HepG2 (cell line): ENCODE measurements around the gene PACSIN1. TPM values are rescaled to one million over a fixed set of nuclear protein-coding genes. Genes with fewer than 3 reads are reported as not detected.

Experiments
- BRD4 ChIP-seq: sonication (generic); formaldehyde crosslinking; IDR thresholded peaks from 2 replicates; pipeline ENCODE4 v1.4.0; 2020; ENCODE audit warnings: missing genetic modification reagents
- DDIT3 ChIP-seq: sonication (generic); formaldehyde crosslinking; IDR thresholded peaks from 2 replicates; pipeline ENCODE4 v1.4.0; 2020; ENCODE audit warnings: mild to moderate bottlenecking, missing genetic modification reagents
- HMGA1 ChIP-seq: sonication (generic); formaldehyde crosslinking; conservative IDR thresholded peaks from 2 replicates; pipeline ENCODE4 v1.4.0; 2020; ENCODE audit warnings: missing genetic modification reagents
- KAT8 ChIP-seq: IDR thresholded peaks from 2 replicates; pipeline ENCODE4 v1.6.1; 2016; ENCODE audit warnings: missing genetic modification reagents, missing compliant biosample characterization
- MZF1 ChIP-seq: sonication (generic); formaldehyde crosslinking; IDR thresholded peaks from 2 replicates; pipeline ENCODE4 v1.8.1; 2023; ENCODE audit warnings: mild to moderate bottlenecking, missing genetic modification reagents, borderline replicate concordance
- NR2C2 ChIP-seq: sonication (generic); formaldehyde crosslinking; IDR thresholded peaks from 2 replicates; pipeline ENCODE4 v1.4.0; 2020; ENCODE audit warnings: missing genetic modification reagents, mild to moderate bottlenecking, moderate library complexity, borderline replicate concordance
- PRMT3 ChIP-seq: sonication (generic); formaldehyde crosslinking; IDR thresholded peaks from 2 replicates; pipeline ENCODE4 v1.8.1; 2022; ENCODE audit warnings: low read depth, mild to moderate bottlenecking, moderate library complexity, missing genetic modification reagents, borderline replicate concordance
- THAP8 ChIP-seq: sonication (generic); formaldehyde crosslinking; IDR thresholded peaks from 2 replicates; pipeline ENCODE4 v1.5.1; 2020; ENCODE audit warnings: missing genetic modification reagents, mild to moderate bottlenecking, borderline replicate concordance
- ZMYM4 ChIP-seq: sonication (generic); formaldehyde crosslinking; IDR thresholded peaks from 2 replicates; pipeline ENCODE4 v1.8.1; 2023; ENCODE audit warnings: mild to moderate bottlenecking, missing genetic modification reagents
- ZNF20 ChIP-seq: sonication (generic); formaldehyde crosslinking; IDR thresholded peaks from 2 replicates; pipeline ENCODE4 v1.4.0; 2020; ENCODE audit warnings: mild to moderate bottlenecking, moderate library complexity, missing genetic modification reagents
- ZNF329 ChIP-seq: sonication (generic); formaldehyde crosslinking; IDR thresholded peaks from 2 replicates; pipeline ENCODE4 v1.9.0; 2021; ENCODE audit warnings: low read depth, mild to moderate bottlenecking, missing genetic modification reagents
- ZNF33B ChIP-seq: sonication (generic); formaldehyde crosslinking; IDR thresholded peaks from 2 replicates; pipeline ENCODE4 v1.5.1; 2020; ENCODE audit warnings: mild to moderate bottlenecking, missing genetic modification reagents
- ZNF510 ChIP-seq: sonication (generic); formaldehyde crosslinking; IDR thresholded peaks from 2 replicates; pipeline ENCODE4 v1.4.0; 2020; ENCODE audit warnings: low read depth, mild to moderate bottlenecking, missing genetic modification reagents
- ZNF552 ChIP-seq: sonication (generic); formaldehyde crosslinking; IDR thresholded peaks from 2 replicates; pipeline ENCODE4 v1.9.0; 2022; ENCODE audit warnings: missing genetic modification reagents, mild to moderate bottlenecking, borderline replicate concordance
- ZNF597 ChIP-seq: sonication (generic); formaldehyde crosslinking; IDR thresholded peaks from 2 replicates; pipeline ENCODE4 v1.5.0; 2020; ENCODE audit warnings: missing genetic modification reagents
- ZNF781 ChIP-seq: sonication (generic); formaldehyde crosslinking; IDR thresholded peaks from 2 replicates; pipeline ENCODE4 v1.5.1; 2020; ENCODE audit warnings: borderline replicate concordance, mild to moderate bottlenecking, missing genetic modification reagents; ENCODE audit errors: not compliant biosample characterization
- ZNF782 ChIP-seq: sonication (generic); formaldehyde crosslinking; IDR thresholded peaks from 2 replicates; pipeline ENCODE4 v1.4.0; 2020; ENCODE audit warnings: missing genetic modification reagents, mild to moderate bottlenecking, borderline replicate concordance
- ZNF850 ChIP-seq: sonication (generic); formaldehyde crosslinking; conservative IDR thresholded peaks from 2 replicates; pipeline ENCODE4 v1.9.0; 2021; ENCODE audit warnings: mild to moderate bottlenecking, missing genetic modification reagents
- polyA plus RNA-seq, 8 experiments: library from polyadenylated mRNA; depleted of rRNA in 3 of 8; stranded (reverse) in 7 of 8; unstranded in 1 of 8; fragments of >200 nt; fragmentation: Illumina TruSeq in 4 of 8; extraction: Trizol in 4 of 8; gene quantifications; 2 replicates each; pipeline versions ENCODE4 v1.2.1 to v1.2.3, GENCODE V29; 2011 to 2016; ENCODE audit warnings: low read depth in 4 of 8, missing spikeins in 1 of 8, mixed read lengths in 1 of 8; ENCODE audit not compliant: insufficient read depth in 1 of 8
- total RNA-seq, 5 experiments: library from RNA; depleted of rRNA; stranded (reverse); fragments of >200 nt; fragmentation: Illumina TruSeq; extraction: Trizol; gene quantifications; 2 replicates each; pipeline ENCODE4 v1.2.3, GENCODE V29; 2016; ENCODE audit warnings: low read depth in 1 of 5
- TF ChIP-seq, protein P1 (sequence below): sonication (generic); formaldehyde crosslinking; conservative IDR thresholded peaks from 2 replicates; pipeline ENCODE4 v1.8.0; 2022; ENCODE audit warnings: missing genetic modification reagents
- TF ChIP-seq, protein P2 (sequence below): sonication (generic); formaldehyde crosslinking; IDR thresholded peaks from 2 replicates; pipeline ENCODE4 v1.4.0; 2020; ENCODE audit warnings: missing genetic modification reagents, low read depth, mild to moderate bottlenecking, borderline replicate concordance
- TF ChIP-seq, protein P3 (sequence below): sonication (generic); formaldehyde crosslinking; IDR thresholded peaks from 2 replicates; pipeline ENCODE4 v1.4.0; 2020; ENCODE audit warnings: missing genetic modification reagents, borderline replicate concordance

The PACSIN1 gene
- total and polyA plus RNA-seq, 2 of the 13 experiments (the other 11 are each of a cell fraction or from before 2014, with no cell fraction given), result not detected

- TF ChIP-seq ZNF597 (CRISPR knock-in tag), result no peak
- no peak for TF ChIP-seq NR2C2 (CRISPR knock-in tag)
- TF ChIP-seq ZNF329, result 0 out of 2 replicates have a peak, but pooled peaks have one; percentile 32
- TF ChIP-seq MZF1 (CRISPR knock-in tag), result 0 out of 2 replicates have a peak, but pooled peaks have one; percentile 91
- TF ChIP-seq ZNF33B (CRISPR knock-in tag), result no peak
- no peak for TF ChIP-seq KAT8 (CRISPR knock-in tag)
- TF ChIP-seq ZNF850, result no peak
- no peak for TF ChIP-seq HMGA1 (CRISPR knock-in tag)
- no peak for TF ChIP-seq DDIT3 (CRISPR knock-in tag)
- no peak for TF ChIP-seq PRMT3 (CRISPR knock-in tag)
- TF ChIP-seq ZMYM4 (CRISPR knock-in tag), result peak; percentile 70; the same call in 1 of the 2 replicates
- 0 out of 2 replicates have a peak, but pooled peaks have one; percentile 24 for TF ChIP-seq ZNF552
- TF ChIP-seq THAP8 (CRISPR knock-in tag), result peak; percentile 84; the same call in 1 of the 2 replicates
- TF ChIP-seq, protein P1, sequence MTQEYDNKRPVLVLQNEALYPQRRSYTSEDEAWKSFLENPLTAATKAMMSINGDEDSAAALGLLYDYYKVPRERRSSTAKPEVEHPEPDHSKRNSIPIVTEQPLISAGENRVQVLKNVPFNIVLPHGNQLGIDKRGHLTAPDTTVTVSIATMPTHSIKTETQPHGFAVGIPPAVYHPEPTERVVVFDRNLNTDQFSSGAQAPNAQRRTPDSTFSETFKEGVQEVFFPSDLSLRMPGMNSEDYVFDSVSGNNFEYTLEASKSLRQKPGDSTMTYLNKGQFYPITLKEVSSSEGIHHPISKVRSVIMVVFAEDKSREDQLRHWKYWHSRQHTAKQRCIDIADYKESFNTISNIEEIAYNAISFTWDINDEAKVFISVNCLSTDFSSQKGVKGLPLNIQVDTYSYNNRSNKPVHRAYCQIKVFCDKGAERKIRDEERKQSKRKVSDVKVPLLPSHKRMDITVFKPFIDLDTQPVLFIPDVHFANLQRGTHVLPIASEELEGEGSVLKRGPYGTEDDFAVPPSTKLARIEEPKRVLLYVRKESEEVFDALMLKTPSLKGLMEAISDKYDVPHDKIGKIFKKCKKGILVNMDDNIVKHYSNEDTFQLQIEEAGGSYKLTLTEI (CRISPR knock-in tag), result no peak
- TF ChIP-seq, protein P2, sequence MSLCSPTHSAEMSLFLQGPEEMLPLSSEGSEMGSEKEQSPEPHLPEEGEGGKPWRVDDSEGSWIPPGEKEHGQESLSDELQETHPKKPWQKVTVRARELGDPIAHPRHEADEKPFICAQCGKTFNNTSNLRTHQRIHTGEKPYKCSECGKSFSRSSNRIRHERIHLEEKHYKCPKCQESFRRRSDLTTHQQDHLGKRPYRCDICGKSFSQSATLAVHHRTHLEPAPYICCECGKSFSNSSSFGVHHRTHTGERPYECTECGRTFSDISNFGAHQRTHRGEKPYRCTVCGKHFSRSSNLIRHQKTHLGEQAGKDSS, result peak; percentile 78; the same call in 1 of the 2 replicates
- TF ChIP-seq BRD4, result 0 out of 2 replicates have a peak, but pooled peaks have one; percentile 26
- TF ChIP-seq, protein P3, sequence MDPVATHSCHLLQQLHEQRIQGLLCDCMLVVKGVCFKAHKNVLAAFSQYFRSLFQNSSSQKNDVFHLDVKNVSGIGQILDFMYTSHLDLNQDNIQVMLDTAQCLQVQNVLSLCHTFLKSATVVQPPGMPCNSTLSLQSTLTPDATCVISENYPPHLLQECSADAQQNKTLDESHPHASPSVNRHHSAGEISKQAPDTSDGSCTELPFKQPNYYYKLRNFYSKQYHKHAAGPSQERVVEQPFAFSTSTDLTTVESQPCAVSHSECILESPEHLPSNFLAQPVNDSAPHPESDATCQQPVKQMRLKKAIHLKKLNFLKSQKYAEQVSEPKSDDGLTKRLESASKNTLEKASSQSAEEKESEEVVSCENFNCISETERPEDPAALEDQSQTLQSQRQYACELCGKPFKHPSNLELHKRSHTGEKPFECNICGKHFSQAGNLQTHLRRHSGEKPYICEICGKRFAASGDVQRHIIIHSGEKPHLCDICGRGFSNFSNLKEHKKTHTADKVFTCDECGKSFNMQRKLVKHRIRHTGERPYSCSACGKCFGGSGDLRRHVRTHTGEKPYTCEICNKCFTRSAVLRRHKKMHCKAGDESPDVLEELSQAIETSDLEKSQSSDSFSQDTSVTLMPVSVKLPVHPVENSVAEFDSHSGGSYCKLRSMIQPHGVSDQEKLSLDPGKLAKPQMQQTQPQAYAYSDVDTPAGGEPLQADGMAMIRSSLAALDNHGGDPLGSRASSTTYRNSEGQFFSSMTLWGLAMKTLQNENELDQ, result no peak
- TF ChIP-seq ZNF510 (CRISPR knock-in tag), result peak; percentile 69; the same call in 1 of the 2 replicates
- TF ChIP-seq ZNF20 (CRISPR knock-in tag), result no peak
- TF ChIP-seq ZNF782 (CRISPR knock-in tag), result no peak
- no peak for TF ChIP-seq ZNF781 (CRISPR knock-in tag)
Observed at GRCh38 chr6:34526992-34527728, 61.3 kb downstream of the PACSIN1 start (continued).
